ENCODE results near the gene MUC6.

Gene MUC6

DNA sequence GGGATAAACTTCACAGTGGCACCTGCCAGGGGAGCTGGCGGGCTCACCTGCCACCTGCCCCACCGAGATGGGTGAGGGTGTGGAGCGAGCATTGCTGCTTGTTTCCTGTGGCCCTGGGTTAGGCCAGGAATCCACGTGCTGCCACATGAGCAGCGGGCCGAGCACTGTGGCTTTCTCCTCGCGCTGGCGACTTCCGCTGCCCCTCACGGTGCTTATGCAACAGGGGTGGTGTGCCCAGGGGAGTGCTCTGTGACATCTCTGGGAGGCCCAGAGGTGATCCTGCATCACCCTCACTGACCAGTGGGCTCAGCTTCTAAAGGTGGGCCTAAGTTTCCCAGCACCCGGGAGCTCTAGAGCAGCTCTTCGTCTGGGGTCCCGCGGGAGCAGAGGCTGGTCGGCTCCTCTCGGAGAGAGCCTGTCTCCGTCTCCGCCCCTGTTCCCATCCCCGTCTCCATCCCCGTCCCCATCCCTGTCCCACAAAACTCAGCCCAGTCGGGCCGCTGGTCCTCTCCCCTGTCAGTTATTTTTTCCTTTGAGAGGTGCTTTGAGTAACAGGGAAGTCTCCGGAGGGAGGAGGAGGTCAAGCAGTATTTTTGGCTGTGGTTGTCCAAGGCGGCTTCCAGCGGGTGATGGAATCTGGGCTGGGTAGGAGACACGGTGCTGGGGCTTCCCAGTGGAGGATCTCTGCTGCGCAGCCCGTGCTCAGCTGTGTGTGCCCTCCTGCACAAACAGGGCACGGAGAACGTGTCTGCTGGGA is 68.3 kb downstream of the MUC6 start:
- no peak for DNase-seq (ENCODE audit: low read depth)

- DNase-seq (ENCODE audit: low read depth): no peak
Measured at GRCh38 chr11:965206-965775, 71.2 kb downstream of the MUC6 start.

GRCh38 chr11:963852-964251 is 72.7 kb downstream of the MUC6 start:
- DNase-seq (ENCODE audit: low read depth): no peak

All from T-helper 22 cell (primary cell).